IMR-90 (cell line): Measurements from ENCODE around the gene PHC3. TPM values are rescaled to one million over a fixed set of nuclear protein-coding genes. Genes with fewer than 3 reads are reported as not detected.

Experiments
- ATAC-seq: fragments of 200-7000 bp; cut with Tn5 transposase; 2 replicates; pipeline ENCODE4 v1.9.1; 2020; ENCODE audit warnings: low read depth, mild to moderate bottlenecking, moderate library complexity
- BruUV-seq: library from RNA; stranded (reverse); fragments of 400-500 nt; replicated peaks from 2 replicates; lab custom pipeline; 2021; lab: Mats Ljungman, UMichigan
- CTCF ChIA-PET: fragments of 300-600 bp; formaldehyde crosslinking; extraction: SDS; loops from one replicate; lab custom pipeline; 2021; ENCODE audit warnings: antibody characterized with exemption; lab: Yijun Ruan, JAX
- POLR2A ChIA-PET: fragments of 300-600 bp; sonication (Branson Sonifier 250); formaldehyde crosslinking; loops from one replicate; lab custom pipeline; 2022; ENCODE audit warnings: antibody characterized with exemption; ENCODE audit not compliant: unreplicated experiment; lab: Charles Lee
- DNase-seq: peaks from one replicate; pipeline ENCODE4 v3.0.0; 2013
- H2AFZ ChIP-seq: replicated peaks from 2 replicates; pipeline ENCODE3; 2013; ENCODE audit warnings: low read length, mild to moderate bottlenecking; ENCODE audit not compliant: poor library complexity
- H2AK5ac ChIP-seq: 2 replicates; pipeline ENCODE4 v1.6.1; 2013; ENCODE audit warnings: low read depth, low read length, inconsistent platforms
- H2AK9ac ChIP-seq: replicated peaks from 2 replicates; pipeline ENCODE3; 2013; ENCODE audit warnings: mild to moderate bottlenecking, low read depth, low read length, moderate library complexity; ENCODE audit not compliant: poor library complexity
- H2BK120ac ChIP-seq: 2 replicates; pipeline ENCODE4 v1.6.1; 2013; ENCODE audit warnings: low read depth, low read length, inconsistent platforms
- H2BK15ac ChIP-seq: 3 replicates; pipeline ENCODE4 v1.6.1; 2013; ENCODE audit warnings: low read depth, low read length, inconsistent platforms
- H2BK20ac ChIP-seq: 2 replicates; pipeline ENCODE4 v1.6.1; 2013; ENCODE audit warnings: low read depth, mild to moderate bottlenecking, inconsistent platforms, low read length, moderate library complexity
- H2BK5ac ChIP-seq: 2 replicates; pipeline ENCODE4 v1.6.1; 2013; ENCODE audit warnings: mild to moderate bottlenecking, low read depth, low read length, inconsistent platforms; ENCODE audit not compliant: poor library complexity, severe bottlenecking
- H3K14ac ChIP-seq: replicated peaks from 2 replicates; pipeline ENCODE4 v1.6.1; 2013; ENCODE audit warnings: low read depth, low read length, inconsistent platforms
- H3K18ac ChIP-seq: 2 replicates; pipeline ENCODE4 v1.6.1; 2013; ENCODE audit warnings: low read depth, low read length, control low read depth
- H3K23ac ChIP-seq: 2 replicates; pipeline ENCODE4 v1.6.1; 2013; ENCODE audit warnings: low read depth, low read length, inconsistent platforms
- H3K27ac ChIP-seq: 2 replicates; pipeline ENCODE4 v1.5.1; 2013; ENCODE audit warnings: mild to moderate bottlenecking, control low read depth, low read length; ENCODE audit not compliant: insufficient read depth
- H3K27me3 ChIP-seq: 2 replicates; pipeline ENCODE4 v1.6.1; 2013; ENCODE audit warnings: low read length; ENCODE audit not compliant: control insufficient read depth, insufficient read depth
- H3K36me3 ChIP-seq: 2 replicates; pipeline ENCODE4 v1.6.1; 2013; ENCODE audit warnings: low read length, mixed read lengths; ENCODE audit not compliant: control insufficient read depth, insufficient read depth
- H3K4ac ChIP-seq: 2 replicates; pipeline ENCODE4 v1.6.1; 2013; ENCODE audit warnings: low read depth, low read length, inconsistent platforms
- H3K4me1 ChIP-seq: 2 replicates; pipeline ENCODE4 v1.6.1; 2013; ENCODE audit warnings: low read length, mixed read lengths; ENCODE audit not compliant: control insufficient read depth, insufficient read depth
- H3K4me2 ChIP-seq: 2 replicates; pipeline ENCODE4 v1.6.1; 2013; ENCODE audit warnings: low read depth, mild to moderate bottlenecking, control low read depth, low read length, moderate library complexity
- H3K4me3 ChIP-seq: 2 replicates; pipeline ENCODE4 v1.5.1; 2013; ENCODE audit warnings: low read depth, mild to moderate bottlenecking, control low read depth, low read length, moderate library complexity; ENCODE audit not compliant: insufficient read depth
- H3K56ac ChIP-seq: 2 replicates; pipeline ENCODE4 v1.6.1; 2013; ENCODE audit warnings: low read length, inconsistent platforms; ENCODE audit not compliant: insufficient read depth; ENCODE audit errors: extremely low read depth
- H3K79me1 ChIP-seq, 2 experiments: 2 replicates each; pipeline ENCODE4 v1.6.1; 2013; ENCODE audit warnings: low read length in 2 of 2, inconsistent platforms in 1 of 2, low read depth in 1 of 2
- H3K9ac ChIP-seq: 2 replicates; pipeline ENCODE4 v1.6.1; 2013; ENCODE audit warnings: low read depth, low read length, control low read depth
- H3K9me1 ChIP-seq: 2 replicates; pipeline ENCODE4 v1.6.1; 2013; ENCODE audit warnings: low read length, inconsistent platforms; ENCODE audit not compliant: insufficient read depth
- H3K9me3 ChIP-seq: 2 replicates; pipeline ENCODE4 v1.6.1; 2013; ENCODE audit warnings: low read length; ENCODE audit not compliant: control insufficient read depth, insufficient read depth
- H4K20me1 ChIP-seq: 2 replicates; pipeline ENCODE4 v1.6.1; 2013; ENCODE audit warnings: low read length, inconsistent platforms; ENCODE audit not compliant: insufficient read depth
- H4K5ac ChIP-seq: 2 replicates; pipeline ENCODE4 v1.6.1; 2013; ENCODE audit warnings: mild to moderate bottlenecking, low read depth, low read length, control low read depth
- H4K8ac ChIP-seq, 2 experiments: 2 replicates each; pipeline ENCODE4 v1.6.1; 2013; ENCODE audit warnings: low read depth in 2 of 2, low read length in 2 of 2, control low read depth in 1 of 2, inconsistent platforms in 1 of 2
- H4K91ac ChIP-seq: 2 replicates; pipeline ENCODE4 v1.6.1; 2013; ENCODE audit warnings: low read depth, low read length, inconsistent platforms; ENCODE audit not compliant: insufficient read depth
- BHLHE40 ChIP-seq: fragments of 150-350 bp; IDR thresholded peaks from 2 replicates; pipeline ENCODE4 v1.6.1; 2016; ENCODE audit warnings: mild to moderate bottlenecking, low read depth, low read length
- CEBPB ChIP-seq: IDR thresholded peaks from 2 replicates; pipeline ENCODE4 v1.6.1; 2012; ENCODE audit warnings: low read depth, low read length, improper control_type of control experiment
- CHD1 ChIP-seq: IDR thresholded peaks from 2 replicates; pipeline ENCODE4 v1.6.1; 2012; ENCODE audit warnings: low read depth, low read length, improper control_type of control experiment
- CTCF ChIP-seq: conservative IDR thresholded peaks from 2 replicates; pipeline ENCODE4 v1.5.1; 2012; ENCODE audit warnings: mild to moderate bottlenecking, low read depth, low read length, improper control_type of control experiment
- ELK1 ChIP-seq: fragments of 150-350 bp; IDR thresholded peaks from 2 replicates; pipeline ENCODE4 v1.6.1; 2016; ENCODE audit warnings: low read depth, mild to moderate bottlenecking, low read length, moderate library complexity, borderline replicate concordance
- FOS ChIP-seq: fragments of 150-350 bp; IDR thresholded peaks from 2 replicates; pipeline ENCODE4 v1.6.1; 2016; ENCODE audit warnings: low read depth, low read length
- MAFK ChIP-seq: IDR thresholded peaks from 2 replicates; pipeline ENCODE4 v1.6.1; 2012; ENCODE audit warnings: low read depth, low read length, improper control_type of control experiment
- MAZ ChIP-seq: IDR thresholded peaks from 2 replicates; pipeline ENCODE4 v1.6.1; 2012; ENCODE audit warnings: low read depth, mild to moderate bottlenecking, low read length, improper control_type of control experiment, moderate library complexity, borderline replicate concordance
- MXI1 ChIP-seq: IDR thresholded peaks from 2 replicates; pipeline ENCODE4 v1.6.1; 2012; ENCODE audit warnings: low read depth, mild to moderate bottlenecking, low read length, moderate library complexity, borderline replicate concordance
- NFE2L2 ChIP-seq: fragments of 150-350 bp; IDR thresholded peaks from 2 replicates; pipeline ENCODE4 v1.6.1; 2016; ENCODE audit warnings: low read depth, mild to moderate bottlenecking, low read length
- POLR2A ChIP-seq: IDR thresholded peaks from 2 replicates; pipeline ENCODE4 v1.6.1; 2012; ENCODE audit warnings: mild to moderate bottlenecking, low read depth, low read length
- RAD21 ChIP-seq: IDR thresholded peaks from 2 replicates; pipeline ENCODE4 v1.6.1; 2012; ENCODE audit warnings: low read length, improper control_type of control experiment
- RCOR1 ChIP-seq: IDR thresholded peaks from 2 replicates; pipeline ENCODE4 v1.6.1; 2012; ENCODE audit warnings: mild to moderate bottlenecking, low read length, improper control_type of control experiment; ENCODE audit not compliant: insufficient replicate concordance
- RFX5 ChIP-seq: IDR thresholded peaks from 2 replicates; pipeline ENCODE4 v1.8.0; 2012; ENCODE audit warnings: low read depth, mild to moderate bottlenecking, low read length, moderate library complexity
- SMC3 ChIP-seq: fragments of 150-350 bp; IDR thresholded peaks from 2 replicates; pipeline ENCODE4 v1.6.1; 2016; ENCODE audit warnings: low read depth, mild to moderate bottlenecking, antibody characterized with exemption, low read length, moderate library complexity
- USF2 ChIP-seq: fragments of 150-350 bp; IDR thresholded peaks from 2 replicates; pipeline ENCODE4 v1.6.1; 2017; ENCODE audit warnings: mild to moderate bottlenecking, antibody characterized with exemption, low read length, low read depth
- WGBS, 2 experiments: methylation state at CpG; one replicate each; pipeline versions ENCODE4 v1.1.5 to v1.1.7; 2013; ENCODE audit warnings: missing lambda C conversion rate in 2 of 2; ENCODE audit not compliant: insufficient read length in 1 of 2; ENCODE audit errors: extremely low coverage in 2 of 2; 5-methylcytosine and 5-hydroxymethylcytosine counted together
- dilution Hi-C: fragments of 300-500 bp; cut with HindIII; formaldehyde crosslinking; loops from one replicate; pipeline ENCODE4 v1.14.3; 2018; ENCODE audit warnings: low sequenced_read_pairs; ENCODE audit not compliant: unreplicated experiment
- in situ Hi-C: fragments of 300-500 bp; cut with MboI; formaldehyde crosslinking; loops from 3 replicates; pipeline ENCODE4 v1.14.3; 2019; ENCODE audit warnings: low sequenced_read_pairs, inconsistent platforms, mixed read lengths
- intact Hi-C: fragments of 100-400 bp; cut with micrococcal nuclease; formaldehyde crosslinking; loops from 2 replicates; pipeline ENCODE4 v1.10.0; 2022
- polyA plus RNA-seq, 3 experiments: library from polyadenylated mRNA; depleted of rRNA; stranded (reverse); fragments of >200 nt; gene quantifications; 2 replicates each; pipeline ENCODE4 v1.2.3, GENCODE V29; 2012; ENCODE audit warnings: low replicate concordance in 1 of 3
- total RNA-seq: library from RNA; depleted of rRNA; stranded (reverse); fragments of >200 nt; gene quantifications from 2 replicates; pipeline ENCODE4 v1.2.3, GENCODE V29; 2012

The PHC3 gene
- total and polyA plus RNA-seq, 2 of the 4 experiments (the other 2 are of a cell fraction): 18.3 to 26.3 TPM

DNA sequence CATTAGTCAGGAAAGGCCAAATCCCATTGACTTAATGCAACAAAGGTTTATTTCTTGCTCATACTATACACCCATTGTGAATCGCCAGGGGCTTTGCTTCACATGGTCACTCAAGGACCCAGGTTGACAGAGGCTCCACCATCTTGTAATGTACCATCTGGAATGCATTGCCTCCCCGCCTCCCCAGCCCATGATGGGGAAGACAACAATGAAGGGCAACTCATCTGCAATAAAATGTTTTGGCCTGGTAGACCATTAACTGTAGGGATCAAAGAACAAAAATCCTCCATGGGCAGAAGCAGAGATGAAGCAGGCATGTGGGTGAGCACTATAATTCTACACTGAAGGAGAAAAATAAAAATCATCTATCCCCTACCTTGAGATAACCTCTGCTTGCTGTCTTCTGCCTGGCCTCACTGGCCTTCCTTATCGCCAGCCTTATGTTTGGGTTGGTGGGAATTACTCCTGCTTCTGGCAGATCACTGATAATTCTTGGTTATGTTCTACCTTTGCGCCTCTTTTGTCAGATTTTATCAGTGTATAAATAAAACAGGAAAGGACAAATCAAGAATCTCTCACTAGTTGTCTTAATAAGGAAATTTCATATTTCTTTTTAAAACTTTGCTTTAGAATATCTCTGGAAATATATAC lies 106.0 kb downstream of the PHC3 start:
- ATAC-seq (no peak), DNase-seq (no peak)
- H2AK9ac ChIP-seq: no peak overlapping the region
- peaks cover 2% of the 10 kb centered on the region; the same call in 1 of the 2 replicates for H3K36me3 ChIP-seq
- no peaks in the 10 kb centered on the region for H3K9me3 ChIP-seq
- no peak overlapping the region for H3K27ac ChIP-seq
- TF ChIP-seq RCOR1 (no peak), MAFK (no peak), SMC3 (no peak), FOS (no peak), RAD21 (no peak), RFX5 (no peak), CHD1 (no peak), MAZ (no peak), CTCF (no peak), ELK1 (no peak), BHLHE40 (no peak), POLR2A (no peak), NFE2L2 (no peak), CEBPB (no peak), USF2 (no peak), MXI1 (no peak)
- no peaks in the 10 kb centered on the region for H3K9me1 ChIP-seq
- H2BK20ac ChIP-seq: no peak overlapping the region
- in situ Hi-C loops: no loop called here
- CTCF ChIA-PET: no interaction called here
- H4K20me1 ChIP-seq: no peaks in the 10 kb centered on the region
- H3K27me3 ChIP-seq: no peaks in the 10 kb centered on the region
- no peak overlapping the region for H2AK5ac ChIP-seq
- H3K23ac ChIP-seq: no peak overlapping the region
- no peak overlapping the region for H4K91ac ChIP-seq
- WGBS, 2 experiments: 100% methylated on average over 1 of the region's 4 CpGs; no CpG with 5 or more reads in 1 of the 2 experiments
- no peak overlapping the region for H2BK5ac ChIP-seq
- POLR2A ChIA-PET: no interaction called here
- H3K4me1 ChIP-seq: peaks cover 1% of the 10 kb centered on the region; the same call in 1 of the 2 replicates
- H2BK15ac ChIP-seq: no peak overlapping the region
- dilution Hi-C loops: no loop called here
- no peak overlapping the region for H4K8ac ChIP-seq
- no peak overlapping the region for H3K4me3 ChIP-seq
- no peak overlapping the region for H4K5ac ChIP-seq
- BruUV-seq: no TSS peak
- H3K4me2 ChIP-seq: no peak overlapping the region
- no peak overlapping the region for H3K14ac ChIP-seq
- no peaks in the 10 kb centered on the region for H3K79me1 ChIP-seq
- H3K9ac ChIP-seq: no peak overlapping the region
- no peak overlapping the region for H2BK120ac ChIP-seq
- H2AFZ ChIP-seq: no peak overlapping the region
- H3K4ac ChIP-seq: no peak overlapping the region
- no peak overlapping the region for H3K18ac ChIP-seq
- H3K56ac ChIP-seq: no peak overlapping the region
- intact Hi-C loops: no loop called here
